HepG2 (cell line): ENCODE results near the gene CA9. TPM values are rescaled to one million over a fixed set of nuclear protein-coding genes. Genes with fewer than 3 reads are reported as not detected.
A peak's percentile ranks its signal among the peaks of the same experiment; 100 is the strongest.

Source experiments
- ATAC-seq: fragments of 200-7000 bp; cut with Tn5 transposase; 3 replicates; pipeline ENCODE4 v1.9.1; 2020; ENCODE audit warnings: mild to moderate bottlenecking, moderate library complexity
- BruUV-seq: library from RNA; stranded (reverse); fragments of 400-500 nt; replicated peaks from 2 replicates; lab custom pipeline; 2021; lab: Mats Ljungman, UMichigan
- CTCF ChIA-PET: fragments of 300-600 bp; formaldehyde crosslinking; extraction: SDS; loops from one replicate; lab custom pipeline; 2021; ENCODE audit warnings: low total read pairs, inconsistent platforms, low intra/inter-chr PET ratio; lab: Yijun Ruan, JAX
- POLR2A ChIA-PET: fragments of 350-600 bp; sonication (Branson Sonifier 250); formaldehyde crosslinking; loops from one replicate; lab custom pipeline; 2020; ENCODE audit warnings: antibody characterized with exemption, inconsistent platforms; lab: Yijun Ruan, JAX
- DNase-seq: peaks from one replicate; pipeline ENCODE4 v3.0.0-alpha.2; 2015; ENCODE audit warnings: low spot score
- FAIRE-seq: peaks from 3 replicates; lab custom pipeline; 2011; peaks lifted over from hg19 to GRCh38; lab: Jason Lieb, UNC
- H2AFZ ChIP-seq: one replicate; pipeline ENCODE4 v1.6.1; 2011; ENCODE audit warnings: low read length, inconsistent platforms
- H3K27ac ChIP-seq: fragments of 300-600 bp; 3 replicates; pipeline ENCODE4 v1.8.0; 2011; ENCODE audit warnings: mixed run types, mild to moderate bottlenecking, mixed read lengths, low read length, inconsistent platforms; ENCODE audit not compliant: insufficient read depth; ENCODE audit errors: extremely low read length
- H3K27me3 ChIP-seq, 2 experiments: fragments of 200-600 bp in 1 of 2; 2 replicates in 1 of 2; 3 replicates in 1 of 2; pipeline versions ENCODE4 v1.6.0 to v1.8.0; 2011; ENCODE audit warnings: low read length in 2 of 2, mild to moderate bottlenecking in 2 of 2, moderate library complexity in 2 of 2, inconsistent platforms in 1 of 2; ENCODE audit not compliant: insufficient read depth in 2 of 2, control insufficient read depth in 1 of 2
- H3K36me3 ChIP-seq, 2 experiments: fragments of 200-600 bp in 1 of 2; replicated peaks in 1 of 2; 2 replicates in 1 of 2; 3 replicates in 1 of 2; pipeline versions ENCODE4 v1.5.1 to v1.8.0; 2011; ENCODE audit warnings: low read length in 2 of 2, inconsistent platforms in 1 of 2; ENCODE audit not compliant: insufficient read depth in 2 of 2, control insufficient read depth in 1 of 2
- H3K4me1 ChIP-seq: 2 replicates; pipeline ENCODE4 v1.5.1; 2012; ENCODE audit warnings: low read length, inconsistent platforms; ENCODE audit not compliant: insufficient read depth
- H3K4me2 ChIP-seq: 2 replicates; pipeline ENCODE4 v1.6.0; 2011; ENCODE audit warnings: low read depth, low read length, inconsistent platforms
- H3K4me3 ChIP-seq, 3 experiments: fragments of 200-600 bp in 1 of 3; sonication (generic), shearing (Covaris generic) in 1 of 3; replicated peaks in 1 of 3; 2 replicates each; pipeline ENCODE4 v1.5.1; 2011 to 2016; ENCODE audit warnings: low read length in 3 of 3, inconsistent platforms in 2 of 3, low read depth in 2 of 3, mild to moderate bottlenecking in 2 of 3, control low read depth in 1 of 3, mixed read lengths in 1 of 3; ENCODE audit not compliant: insufficient read depth in 1 of 3
- H3K79me2 ChIP-seq: one replicate; pipeline ENCODE4 v1.6.1; 2011; ENCODE audit warnings: low read length, inconsistent platforms; ENCODE audit not compliant: insufficient read depth
- H3K9ac ChIP-seq: 2 replicates; pipeline ENCODE4 v1.6.0; 2011; ENCODE audit warnings: mild to moderate bottlenecking, low read depth, low read length, inconsistent platforms; ENCODE audit not compliant: insufficient read depth
- H3K9me3 ChIP-seq: 2 replicates; pipeline ENCODE4 v1.5.1; 2012; ENCODE audit warnings: mild to moderate bottlenecking, low read length
- H4K20me1 ChIP-seq: 2 replicates; pipeline ENCODE4 v1.6.0; 2011; ENCODE audit warnings: inconsistent platforms, mild to moderate bottlenecking, low read length, moderate library complexity; ENCODE audit not compliant: insufficient read depth
- SUZ12 ChIP-seq: fragments of 150-350 bp; IDR thresholded peaks from 2 replicates; pipeline ENCODE4 v1.6.1; 2014; ENCODE audit warnings: low read depth, low read length
- TCF7L2 ChIP-seq: IDR thresholded peaks from 2 replicates; pipeline ENCODE4 v1.6.1; 2011; ENCODE audit warnings: mild to moderate bottlenecking, low read depth, low read length, moderate library complexity
- TOPORS ChIP-seq: sonication (generic); formaldehyde crosslinking; IDR thresholded peaks from 2 replicates; pipeline ENCODE4 v1.8.0; 2023; ENCODE audit warnings: mild to moderate bottlenecking, missing genetic modification reagents
- UBTF ChIP-seq: sonication (generic); formaldehyde crosslinking; IDR thresholded peaks from 2 replicates; pipeline ENCODE4 v1.4.0; 2020; ENCODE audit warnings: mild to moderate bottlenecking, missing genetic modification reagents
- ZKSCAN5 ChIP-seq: sonication (generic); formaldehyde crosslinking; IDR thresholded peaks from 2 replicates; pipeline ENCODE4 v1.5.1; 2020; ENCODE audit warnings: mild to moderate bottlenecking, missing genetic modification reagents
- ZNF354B ChIP-seq: sonication (generic); formaldehyde crosslinking; IDR thresholded peaks from 2 replicates; pipeline ENCODE4 v1.8.0; 2022; ENCODE audit warnings: mild to moderate bottlenecking, missing genetic modification reagents
- ZNF891 ChIP-seq: sonication (generic); formaldehyde crosslinking; IDR thresholded peaks from 2 replicates; pipeline ENCODE4 v1.5.0; 2020; ENCODE audit warnings: mild to moderate bottlenecking, missing genetic modification reagents
- WGBS: methylation state at CpG from one replicate; pipeline ENCODE4 v1.1.6; 2017; ENCODE audit warnings: low lambda C conversion rate; 5-methylcytosine and 5-hydroxymethylcytosine counted together
- in situ Hi-C: cut with HindIII; loops from 2 replicates; pipeline ENCODE4 v1.10.0; 2017; ENCODE audit warnings: low pct_unique_long_range_greater_than_20kb; ENCODE audit not compliant: extremely low pct_ligation_motif_present
- intact Hi-C: fragments of 100-400 bp; cut with micrococcal nuclease; formaldehyde crosslinking; loops from one replicate; pipeline ENCODE4 v1.10.0; 2022; ENCODE audit not compliant: unreplicated experiment
- microRNA-seq: library from miRNA; unstranded; fragments of <30 nt; microRNA quantifications from one replicate; pipeline ENCODE4, GENCODE V29; 2020
- polyA plus RNA-seq, 8 experiments: library from polyadenylated mRNA; depleted of rRNA in 3 of 8; stranded (reverse) in 7 of 8; unstranded in 1 of 8; fragments of >200 nt; fragmentation: Illumina TruSeq in 4 of 8; extraction: Trizol in 4 of 8; gene quantifications; 2 replicates each; pipeline versions ENCODE4 v1.2.1 to v1.2.3, GENCODE V29; 2011 to 2016; ENCODE audit warnings: low read depth in 4 of 8, missing spikeins in 1 of 8, mixed read lengths in 1 of 8; ENCODE audit not compliant: insufficient read depth in 1 of 8
- small RNA-seq, 3 experiments: library from RNA; depleted of rRNA; stranded (forward); fragments of <200 nt; gene quantifications; one replicate each; pipeline ENCODE3, GENCODE V24; 2012; ENCODE audit warnings: low read depth in 2 of 3, low replicate concordance in 1 of 3; ENCODE audit not compliant: insufficient read length in 3 of 3, insufficient read depth in 2 of 3
- total RNA-seq, 5 experiments: library from RNA; depleted of rRNA; stranded (reverse); fragments of >200 nt; fragmentation: Illumina TruSeq; extraction: Trizol; gene quantifications; 2 replicates each; pipeline ENCODE4 v1.2.3, GENCODE V29; 2016; ENCODE audit warnings: low read depth in 1 of 5
- TF ChIP-seq, protein P1 (sequence below): IDR thresholded peaks from 2 replicates; pipeline ENCODE4 v1.6.1; 2012; ENCODE audit warnings: inconsistent platforms

CA9 gene
- total and polyA plus RNA-seq, 2 of the 13 experiments (the other 11 are each of a cell fraction or from before 2014, with no cell fraction given): 0.13 to 152 TPM

- WGBS: 98% methylated on average over 2 of the region's 2 CpGs
- in situ Hi-C loops: no loop called here
- H3K9ac ChIP-seq: peak overlapping the region; percentile 86
Observed at GRCh38 chr9:35730486-35730854, 56.7 kb downstream of the CA9 start.

More at GRCh38 chr9:35730486-35730854, 56.7 kb downstream of the CA9 start:
- DNase-seq: no peak
- CTCF ChIA-PET: no interaction called here
- peaks cover 30% of the 10 kb centered on the region for H4K20me1 ChIP-seq
- POLR2A ChIA-PET: interaction anchor here (1.0 to 4.1 kb wide), 6 partner anchors 17 to 84 kb away, joined by 3 to 102 read pairs (median 20); partner anchors contain the start of genes ARHGEF39, CCDC107, GBA2 and HINT2
- peaks cover 64% of the 10 kb centered on the region for H3K4me1 ChIP-seq
- H3K9me3 ChIP-seq: no peaks in the 10 kb centered on the region
- intact Hi-C loops: loop anchor here (5.0 to 10.0 kb wide), 2 partner anchors 97 to 236 kb away; partner anchors contain the start of genes FAM221B, RUSC2 and TMEM8B
- TF ChIP-seq ZKSCAN5 (CRISPR knock-in tag): no peak
- no peak for TF ChIP-seq UBTF (CRISPR knock-in tag)
- no peak for TF ChIP-seq TCF7L2
- TF ChIP-seq ZNF891 (CRISPR knock-in tag): no peak
- TF ChIP-seq, protein P1, sequence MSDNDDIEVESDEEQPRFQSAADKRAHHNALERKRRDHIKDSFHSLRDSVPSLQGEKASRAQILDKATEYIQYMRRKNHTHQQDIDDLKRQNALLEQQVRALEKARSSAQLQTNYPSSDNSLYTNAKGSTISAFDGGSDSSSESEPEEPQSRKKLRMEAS: no peak
- no peak for TF ChIP-seq SUZ12
- TF ChIP-seq TOPORS (CRISPR knock-in tag): no peak
- TF ChIP-seq ZNF354B: no peak
- TF ChIP-seq, all 625 proteins: peak for 0
- Histone ChIP-seq H3K27me3 (no peaks in the 10 kb centered on the region; a peak in 1 of 5 replicates), H2AFZ (no peak overlapping the region), H3K4me3 (peak overlapping the region; percentile 92 to 98 (median 92); a peak in 5 of 6 replicates), H3K27ac (peak overlapping the region; percentile 95), H3K4me2 (peak overlapping the region; percentile 98), H3K79me2 (peaks cover 64% of the 10 kb centered on the region), H3K36me3 (peaks cover 2 to 23% of the 10 kb centered on the region in 2 experiments; a peak in 4 of 5 replicates)
- no peak for FAIRE-seq
- no TSS peak for BruUV-seq
- ATAC-seq: no peak

Small RNA genes within 50 kb of the gene (microRNA-seq; reads per million reads assigned to microRNA genes)
- not detected for gene MIR6852

Small RNA genes within 50 kb of the gene (small RNA-seq; reads per million reads assigned to genes)
- 0 reads per million in 3 experiments for gene RMRP
- 0 reads per million in 3 experiments for gene RN7SL22P

Other genes starting within 250 kb of the CA9 start
- gene RUSC2, start 183.8 kb upstream of the CA9 start, total RNA-seq (2016; rRNA removed; fragmentation: Illumina TruSeq; extraction: Trizol): 2.3 and 3.3 TPM in 2 replicates
- gene RUSC2, start 183.8 kb upstream of the CA9 start, polyA plus RNA-seq (2011; rRNA removed): 2.8 and 3.7 TPM in 2 replicates
- 3.1 and 7.3 TPM in 2 replicates for gene TESK1, start 68.7 kb upstream of the CA9 start, total RNA-seq (2016; rRNA removed; fragmentation: Illumina TruSeq; extraction: Trizol)
- 13.6 and 17.7 TPM in 2 replicates for gene TESK1, start 68.7 kb upstream of the CA9 start, polyA plus RNA-seq (2011; rRNA removed)
- 0.18 TPM in 1 of 2 replicates, not detected in the other for gene CD72, start 55.5 kb upstream of the CA9 start, total RNA-seq (2016; rRNA removed; fragmentation: Illumina TruSeq; extraction: Trizol)
- 0.82 and 1.1 TPM in 2 replicates for gene CD72, start 55.5 kb upstream of the CA9 start, polyA plus RNA-seq (2011; rRNA removed)
- gene SIT1, start 23.0 kb upstream of the CA9 start, total RNA-seq (2016; rRNA removed; fragmentation: Illumina TruSeq; extraction: Trizol): 0.09 and 0.24 TPM in 2 replicates
- 5.0 and 6.7 TPM in 2 replicates for gene SIT1, start 23.0 kb upstream of the CA9 start, polyA plus RNA-seq (2011; rRNA removed)
- 1,047 and 4,025 TPM in 2 replicates for gene RMRP, start 15.9 kb upstream of the CA9 start, total RNA-seq (2016; rRNA removed; fragmentation: Illumina TruSeq; extraction: Trizol)
- gene RMRP, start 15.9 kb upstream of the CA9 start, polyA plus RNA-seq (2011; rRNA removed): 36.7 and 51.4 TPM in 2 replicates
- 4.1 and 7.1 TPM in 2 replicates for gene CCDC107, start 15.6 kb upstream of the CA9 start, total RNA-seq (2016; rRNA removed; fragmentation: Illumina TruSeq; extraction: Trizol)
- gene CCDC107, start 15.6 kb upstream of the CA9 start, polyA plus RNA-seq (2011; rRNA removed): 15.2 and 17.4 TPM in 2 replicates
- gene ARHGEF39, start 8.7 kb upstream of the CA9 start, total RNA-seq (2016; rRNA removed; fragmentation: Illumina TruSeq; extraction: Trizol): 10.4 and 11.2 TPM in 2 replicates
- gene ARHGEF39, start 8.7 kb upstream of the CA9 start, polyA plus RNA-seq (2011; rRNA removed): 8.0 and 12.3 TPM in 2 replicates
- 0.20 and 3.1 TPM in 2 replicates for gene TPM2, start 16.0 kb downstream of the CA9 start, total RNA-seq (2016; rRNA removed; fragmentation: Illumina TruSeq; extraction: Trizol)
- gene TPM2, start 16.0 kb downstream of the CA9 start, polyA plus RNA-seq (2011; rRNA removed): 10.7 and 11.4 TPM in 2 replicates
- gene TLN1, start 58.3 kb downstream of the CA9 start, total RNA-seq (2016; rRNA removed; fragmentation: Illumina TruSeq; extraction: Trizol): 51.8 and 53.7 TPM in 2 replicates
- 35.2 and 52.6 TPM in 2 replicates for gene TLN1, start 58.3 kb downstream of the CA9 start, polyA plus RNA-seq (2011; rRNA removed)
- gene CREB3, start 58.7 kb downstream of the CA9 start, total RNA-seq (2016; rRNA removed; fragmentation: Illumina TruSeq; extraction: Trizol): 32.2 and 34.2 TPM in 2 replicates
- 11.1 and 13.5 TPM in 2 replicates for gene CREB3, start 58.7 kb downstream of the CA9 start, polyA plus RNA-seq (2011; rRNA removed)
- gene GBA2, start 75.3 kb downstream of the CA9 start, total RNA-seq (2016; rRNA removed; fragmentation: Illumina TruSeq; extraction: Trizol): 24.4 and 37.5 TPM in 2 replicates
- 86.1 and 96.9 TPM in 2 replicates for gene GBA2, start 75.3 kb downstream of the CA9 start, polyA plus RNA-seq (2011; rRNA removed)
- gene RGP1, start 75.4 kb downstream of the CA9 start, total RNA-seq (2016; rRNA removed; fragmentation: Illumina TruSeq; extraction: Trizol): 12.6 and 12.7 TPM in 2 replicates
- 18.7 and 21.0 TPM in 2 replicates for gene RGP1, start 75.4 kb downstream of the CA9 start, polyA plus RNA-seq (2011; rRNA removed)
- 0.24 and 0.49 TPM in 2 replicates for gene MSMP, start 80.3 kb downstream of the CA9 start, total RNA-seq (2016; rRNA removed; fragmentation: Illumina TruSeq; extraction: Trizol)
- 0.34 and 0.46 TPM in 2 replicates for gene MSMP, start 80.3 kb downstream of the CA9 start, polyA plus RNA-seq (2011; rRNA removed)
- gene NPR2, start 117.7 kb downstream of the CA9 start, total RNA-seq (2016; rRNA removed; fragmentation: Illumina TruSeq; extraction: Trizol): 4.6 and 7.4 TPM in 2 replicates
- 9.3 and 9.4 TPM in 2 replicates for gene NPR2, start 117.7 kb downstream of the CA9 start, polyA plus RNA-seq (2011; rRNA removed)
- 0.27 TPM in 1 of 2 replicates, not detected in the other for gene SPAG8, start 138.3 kb downstream of the CA9 start, total RNA-seq (2016; rRNA removed; fragmentation: Illumina TruSeq; extraction: Trizol)
- 0.18 and 0.22 TPM in 2 replicates for gene SPAG8, start 138.3 kb downstream of the CA9 start, polyA plus RNA-seq (2011; rRNA removed)
- gene HINT2, start 141.1 kb downstream of the CA9 start, total RNA-seq (2016; rRNA removed; fragmentation: Illumina TruSeq; extraction: Trizol): 51.4 and 56.2 TPM in 2 replicates
- 37.9 and 41.5 TPM in 2 replicates for gene HINT2, start 141.1 kb downstream of the CA9 start, polyA plus RNA-seq (2011; rRNA removed)
- not detected in 2 replicates for gene FAM221B, start 154.8 kb downstream of the CA9 start, total RNA-seq (2016; rRNA removed; fragmentation: Illumina TruSeq; extraction: Trizol)
- not detected in 2 replicates for gene FAM221B, start 154.8 kb downstream of the CA9 start, polyA plus RNA-seq (2011; rRNA removed)
- gene TMEM8B, start 155.3 kb downstream of the CA9 start, total RNA-seq (2016; rRNA removed; fragmentation: Illumina TruSeq; extraction: Trizol): 1.5 and 2.1 TPM in 2 replicates
- gene TMEM8B, start 155.3 kb downstream of the CA9 start, polyA plus RNA-seq (2011; rRNA removed): 2.7 and 3.9 TPM in 2 replicates
- not detected in 2 replicates for gene OR13J1, start 196.5 kb downstream of the CA9 start, total RNA-seq (2016; rRNA removed; fragmentation: Illumina TruSeq; extraction: Trizol)
- not detected in 2 replicates for gene OR13J1, start 196.5 kb downstream of the CA9 start, polyA plus RNA-seq (2011; rRNA removed)
- gene HRCT1, start 232.3 kb downstream of the CA9 start, total RNA-seq (2016; rRNA removed; fragmentation: Illumina TruSeq; extraction: Trizol): not detected in 2 replicates
- 0.13 and 0.44 TPM in 2 replicates for gene HRCT1, start 232.3 kb downstream of the CA9 start, polyA plus RNA-seq (2011; rRNA removed)
- 0.07 TPM in 1 of 2 replicates, not detected in the other for gene SPAAR, start 235.6 kb downstream of the CA9 start, total RNA-seq (2016; rRNA removed; fragmentation: Illumina TruSeq; extraction: Trizol)
- gene SPAAR, start 235.6 kb downstream of the CA9 start, polyA plus RNA-seq (2011; rRNA removed): not detected in 2 replicates